GM18870 (cell line): ENCODE results near the gene CACNA2D2.

Experiments used
- ATAC-seq: cut with Tn5 transposase; IDR thresholded peaks from one replicate; pipeline ENCODE4 v1.9.1; 2021; ENCODE audit warnings: moderate library complexity; ENCODE audit not compliant: unreplicated experiment

CACNA2D2 gene

DNA sequence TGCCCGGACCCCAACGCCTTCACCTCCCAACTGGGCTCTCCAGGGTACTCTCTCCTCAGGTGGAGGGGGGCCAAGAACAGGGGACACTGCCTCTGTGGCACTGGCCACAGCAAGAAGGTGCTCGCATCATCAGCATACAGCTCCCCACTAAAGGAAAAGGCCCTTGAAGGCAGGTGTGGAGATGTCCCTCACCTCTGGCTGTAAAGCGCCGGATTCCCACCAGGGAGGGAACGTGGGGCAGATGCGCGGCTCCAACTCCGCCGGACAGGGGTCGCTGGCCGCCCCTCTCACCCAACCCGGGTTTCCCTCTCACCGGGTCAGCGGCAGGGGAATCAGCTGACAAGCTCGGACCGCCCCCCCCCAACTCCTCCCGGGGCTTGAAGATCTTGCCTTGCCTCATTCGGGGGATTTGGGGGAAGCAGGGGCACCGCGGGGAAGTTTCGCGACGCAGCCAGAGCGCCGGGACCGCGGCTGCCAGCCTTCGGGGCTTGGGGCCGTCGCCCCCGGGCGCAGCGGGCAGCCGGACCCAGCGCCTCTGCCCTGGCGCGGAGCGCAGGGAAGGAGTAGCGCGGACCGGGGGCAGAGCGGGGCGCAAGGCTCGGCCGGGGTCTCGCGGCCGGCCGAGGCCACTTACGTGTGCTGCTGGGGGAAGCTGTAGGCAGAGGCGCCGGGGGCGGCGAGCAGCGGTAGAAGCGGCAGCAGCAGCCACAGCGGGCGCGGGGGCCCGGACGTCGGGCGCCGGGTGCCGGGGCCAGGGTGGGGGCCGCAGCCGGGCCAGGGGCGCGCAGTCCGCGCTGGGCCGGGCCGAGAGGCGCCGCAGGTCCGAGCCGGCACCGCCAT lies 630 bp downstream of the CACNA2D2 start:
- ATAC-seq: no peak

GRCh38 chr3:50502225-50502583 lies 1.2 kb downstream of the CACNA2D2 start:
- ATAC-seq: no peak

- ATAC-seq: no peak
Measured at GRCh38 chr3:50495609-50496423, 7.6 kb downstream of the CACNA2D2 start.

DNA sequence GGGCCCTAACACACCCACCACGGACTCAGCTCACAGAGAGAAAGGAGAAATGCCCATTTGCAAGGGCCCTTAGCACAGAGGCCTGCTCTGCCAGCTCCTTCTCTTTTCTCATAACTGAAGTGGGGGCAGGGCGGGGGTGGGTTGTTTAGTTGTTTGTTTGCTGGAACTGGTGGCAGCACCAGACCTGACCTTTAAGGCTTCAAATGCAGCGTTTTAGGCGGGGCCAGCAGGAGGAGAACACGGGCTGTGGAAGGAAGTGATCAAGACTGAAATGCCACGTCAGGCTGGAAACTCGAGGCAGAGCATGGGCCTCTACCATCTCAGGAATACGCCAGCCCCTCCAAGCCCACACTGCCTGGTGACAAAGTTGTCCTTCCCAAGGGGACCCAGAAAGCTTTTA lies 9.3 kb downstream of the CACNA2D2 start:
- ATAC-seq: no peak

DNA sequence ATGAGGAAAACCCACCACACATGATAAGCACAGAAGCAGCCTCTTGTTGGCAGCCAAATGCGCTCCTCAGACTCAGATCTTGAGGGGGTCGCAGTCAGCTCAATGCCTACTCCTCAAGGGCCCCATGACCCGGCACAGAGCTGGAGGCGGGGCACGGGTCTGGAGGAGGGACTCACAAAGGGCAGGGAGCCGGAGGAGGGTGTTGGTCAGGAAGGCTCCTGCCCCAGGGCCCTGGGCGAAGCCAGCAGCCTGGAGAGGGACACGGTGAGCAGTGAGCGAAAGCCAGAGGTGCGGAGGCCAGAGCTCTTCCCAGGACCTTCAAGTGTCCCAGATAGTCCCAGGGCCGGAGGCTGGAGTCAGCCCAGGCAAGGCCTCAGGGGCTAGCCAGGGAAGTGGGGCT lies 9.8 kb downstream of the CACNA2D2 start:
- ATAC-seq: no peak

- no peak for ATAC-seq
Measured at GRCh38 chr3:50493086-50493485, 10.3 kb downstream of the CACNA2D2 start.

DNA sequence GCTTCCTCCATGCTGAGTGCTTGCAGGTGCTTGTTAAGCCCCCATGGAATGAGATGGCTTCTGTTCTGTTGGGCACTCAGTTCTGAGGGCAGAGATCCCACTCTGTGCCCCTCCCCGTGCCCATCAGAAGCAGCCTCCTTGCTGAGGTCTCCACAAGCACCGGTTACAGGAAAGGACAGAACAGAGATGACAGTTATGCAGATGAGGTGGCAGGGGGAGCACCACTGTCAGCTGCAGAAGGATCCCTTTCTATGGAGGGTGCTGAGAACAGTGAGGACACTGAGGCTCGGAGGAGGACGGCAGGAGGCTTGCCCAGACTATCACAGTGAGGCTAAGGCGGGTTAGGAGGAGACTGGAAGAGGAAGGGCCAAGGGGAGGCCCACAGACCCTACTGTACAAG lies 12.4 kb downstream of the CACNA2D2 start:
- ATAC-seq: no peak

DNA sequence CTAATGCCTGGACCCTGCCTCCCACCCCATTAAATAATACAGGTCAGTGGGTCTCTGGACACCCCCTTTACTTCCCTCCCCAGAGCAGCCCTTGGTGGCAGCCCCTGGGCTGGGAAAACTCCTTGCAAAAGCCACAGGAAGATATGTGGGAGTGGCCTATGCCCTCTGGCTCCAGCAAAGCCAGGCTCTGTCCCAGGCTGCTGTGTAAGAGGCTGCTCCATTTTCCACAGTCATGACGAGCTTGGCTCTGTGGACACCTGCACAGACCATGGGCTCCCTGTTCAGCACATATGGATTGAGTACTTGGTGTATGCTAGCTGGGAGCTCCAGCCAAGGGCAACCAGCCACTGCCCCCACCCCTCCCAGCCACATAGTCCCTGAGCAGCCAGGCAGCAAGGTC lies 13.0 kb downstream of the CACNA2D2 start:
- ATAC-seq: no peak

DNA sequence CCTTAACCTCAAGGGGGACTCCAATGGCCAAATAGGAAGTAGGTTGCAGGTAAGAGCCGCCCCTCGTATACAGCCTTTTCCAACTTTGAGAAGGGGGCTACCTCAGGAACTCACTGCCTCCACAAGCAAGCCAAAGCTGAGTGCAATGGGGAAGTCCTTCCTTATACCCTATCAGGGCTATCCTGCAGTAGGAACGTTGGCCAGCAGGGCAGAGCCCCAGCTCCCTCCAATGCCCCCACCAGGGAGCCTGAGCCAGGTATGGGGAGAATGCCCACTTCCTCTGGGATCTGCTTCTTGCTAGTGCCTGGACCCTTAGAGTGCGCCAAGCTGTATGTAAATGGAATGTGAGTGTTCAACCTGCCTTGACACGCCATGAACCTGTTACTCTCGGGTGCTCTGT lies 16.3 kb downstream of the CACNA2D2 start:
- no peak for ATAC-seq

- no peak for ATAC-seq
Measured at GRCh38 chr3:50486219-50486888, 17.1 kb downstream of the CACNA2D2 start.

- ATAC-seq: no peak
Measured at GRCh38 chr3:50484722-50485121, 18.7 kb downstream of the CACNA2D2 start.

GRCh38 chr3:50483374-50483773 lies 20.1 kb downstream of the CACNA2D2 start:
- ATAC-seq: no peak

DNA sequence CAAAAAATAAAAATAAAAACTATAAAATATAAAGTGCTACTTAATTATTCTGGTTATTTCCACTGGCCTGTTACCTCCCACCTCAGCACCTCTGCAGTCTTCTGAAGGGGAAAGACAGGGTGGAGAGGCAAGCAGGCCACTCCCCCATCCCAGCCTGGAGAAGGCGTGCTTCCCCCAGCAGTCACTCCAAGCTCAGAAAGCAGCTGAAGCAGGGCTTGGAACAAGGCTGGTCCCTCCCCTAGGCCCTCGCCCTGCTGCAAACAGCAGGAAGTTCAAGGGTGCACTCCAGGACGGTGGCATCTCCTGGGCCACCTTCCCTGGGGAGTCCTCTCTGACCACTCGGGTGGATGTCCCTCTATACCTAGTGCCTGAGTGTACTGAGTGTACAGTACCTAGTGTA lies 21.4 kb downstream of the CACNA2D2 start:
- ATAC-seq: no peak

DNA sequence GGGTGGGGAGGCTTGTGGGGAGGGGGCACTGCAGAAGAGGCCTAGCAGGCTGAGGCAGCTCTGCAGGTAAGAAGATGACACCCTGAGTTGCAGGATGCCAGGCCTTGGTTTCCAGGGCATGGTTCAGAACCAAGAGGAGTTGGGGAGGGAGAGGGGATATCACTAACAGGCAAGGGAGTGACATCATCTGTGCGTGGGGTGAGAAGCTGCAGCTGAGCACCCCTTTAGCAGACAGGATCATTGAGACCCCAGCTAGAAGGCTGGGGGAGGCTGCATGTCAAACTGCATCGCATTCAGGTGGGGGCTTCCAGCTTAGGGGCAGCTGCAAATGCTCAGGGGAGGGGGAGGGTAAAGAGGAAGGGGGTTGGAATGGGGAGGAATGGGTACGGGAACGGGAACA lies 23.0 kb downstream of the CACNA2D2 start:
- ATAC-seq: no peak

DNA sequence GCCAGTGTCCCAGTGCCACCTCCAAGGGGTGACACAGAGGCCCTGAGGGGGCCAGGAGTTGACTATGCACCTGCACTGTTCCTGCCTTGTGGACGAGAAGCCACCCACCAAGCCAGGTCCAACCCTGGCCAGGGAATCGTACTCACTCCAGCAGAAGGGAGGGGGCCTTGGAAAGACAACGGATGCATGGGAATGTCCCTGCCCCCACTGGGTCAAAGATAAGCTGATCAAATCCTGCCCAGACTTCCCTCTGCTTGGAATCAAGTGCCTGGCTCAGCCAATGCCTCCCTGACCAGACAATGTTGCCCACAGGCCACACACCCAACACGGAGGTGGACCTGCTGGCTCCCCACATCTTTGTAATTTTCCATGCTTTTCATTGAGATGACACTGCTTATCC lies 23.9 kb downstream of the CACNA2D2 start:
- ATAC-seq: no peak

GRCh38 chr3:50478671-50479260 lies 24.7 kb downstream of the CACNA2D2 start:
- ATAC-seq: no peak

DNA sequence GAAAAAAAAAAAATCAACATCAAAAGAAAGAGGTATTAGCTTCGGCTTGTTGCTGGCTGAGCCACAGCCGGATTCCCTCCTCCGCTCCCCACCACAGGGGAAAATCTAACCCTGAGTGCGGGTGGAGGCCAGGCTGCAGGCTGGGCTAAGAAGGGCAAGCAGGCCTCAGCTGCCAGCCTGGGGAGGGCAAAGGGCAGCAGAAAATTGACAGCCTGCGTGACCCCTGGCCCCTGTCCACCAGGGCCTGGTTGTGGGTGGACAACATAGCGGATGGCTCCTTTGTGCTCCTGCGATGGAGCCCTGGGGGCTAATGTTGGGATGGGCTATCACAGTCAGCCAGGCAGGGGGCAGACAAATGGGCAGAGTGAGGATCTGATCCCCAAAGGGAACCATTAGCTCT lies 25.4 kb downstream of the CACNA2D2 start:
- no peak for ATAC-seq

DNA sequence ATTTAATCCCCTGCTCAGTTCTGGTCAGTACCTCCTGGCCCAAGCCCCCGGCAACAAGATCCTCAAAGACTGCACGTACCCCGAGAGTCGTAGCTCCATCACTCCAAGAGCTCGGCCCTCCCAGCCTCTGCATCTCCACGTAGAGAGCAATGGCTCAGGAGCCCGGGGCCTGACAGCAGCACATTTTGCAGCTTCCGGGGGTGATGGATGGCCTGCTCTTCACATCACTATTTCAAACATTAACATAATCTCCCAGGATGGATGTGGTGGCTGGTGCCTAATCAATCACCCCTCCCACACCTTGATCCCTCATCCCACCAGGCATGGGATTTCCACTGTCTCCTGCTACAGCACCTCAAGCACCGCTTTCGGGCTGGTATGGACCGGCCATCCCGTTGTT lies 28.1 kb downstream of the CACNA2D2 start:
- ATAC-seq: no peak

DNA sequence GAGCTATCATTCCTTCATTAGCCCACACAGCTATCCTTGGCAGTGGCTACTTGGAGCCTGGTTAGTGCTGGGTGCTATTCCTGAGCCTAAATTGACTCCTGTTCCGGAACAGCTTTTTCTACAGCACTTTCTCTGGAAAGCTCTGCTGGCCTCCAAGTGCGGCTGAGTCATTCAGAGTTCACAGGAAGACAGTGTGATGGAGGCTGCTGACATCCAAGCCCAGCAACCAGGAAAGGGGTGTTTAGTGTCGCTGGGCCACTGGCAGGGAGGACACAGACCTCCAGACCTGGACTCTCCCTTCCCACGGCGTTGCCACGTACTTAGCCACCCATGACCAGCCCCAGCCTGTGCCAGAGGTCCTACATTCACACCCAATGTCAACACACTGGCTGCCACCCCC lies 28.7 kb downstream of the CACNA2D2 start:
- no peak for ATAC-seq

DNA sequence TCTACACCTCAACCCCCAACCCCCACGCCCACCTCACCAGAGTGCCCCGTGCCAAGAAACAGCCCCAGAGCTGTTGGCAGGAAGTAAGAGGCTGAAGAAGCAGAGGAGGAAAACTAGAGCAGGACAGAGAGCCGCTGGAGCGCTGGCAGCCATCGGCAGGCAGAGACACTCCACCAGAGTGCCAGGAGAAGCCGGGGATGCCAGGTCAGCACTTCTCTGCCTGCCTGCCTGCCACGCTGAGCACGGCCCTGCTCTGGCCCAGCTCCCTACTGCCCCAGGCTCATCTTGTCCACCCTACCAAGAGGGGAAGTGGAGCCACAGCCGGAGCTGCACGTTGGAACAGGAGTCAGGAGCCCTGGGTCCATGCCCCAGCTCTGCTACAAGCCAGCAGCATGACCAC lies 29.7 kb downstream of the CACNA2D2 start:
- no peak for ATAC-seq

DNA sequence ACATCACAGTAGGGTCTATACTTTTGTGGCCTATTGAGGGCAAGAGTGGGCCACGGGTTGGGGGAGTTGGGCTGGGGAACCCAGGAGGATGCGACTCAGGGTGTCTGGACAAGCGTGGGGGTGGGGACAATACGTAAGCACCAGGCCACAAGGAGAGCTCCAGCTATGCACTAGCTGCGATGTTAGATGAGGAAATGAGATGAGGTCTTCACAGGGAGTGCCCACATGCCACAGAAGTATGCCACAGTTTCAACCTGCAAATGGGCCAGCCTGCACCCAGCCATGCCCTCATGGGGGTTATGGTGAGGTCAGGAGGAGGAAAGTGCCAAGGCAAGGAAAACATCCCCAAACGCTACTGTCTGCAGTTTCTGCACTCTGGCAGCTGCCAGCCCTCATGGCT lies 30.5 kb downstream of the CACNA2D2 start:
- ATAC-seq: no peak
